ENCODE results near the gene RABL6.
"Not testable (repeated sequence)": the region's sequence is repeated elsewhere in the genome, so short reads cannot be mapped to it uniquely, and the experiment has no call there.

The RABL6 gene

DNA sequence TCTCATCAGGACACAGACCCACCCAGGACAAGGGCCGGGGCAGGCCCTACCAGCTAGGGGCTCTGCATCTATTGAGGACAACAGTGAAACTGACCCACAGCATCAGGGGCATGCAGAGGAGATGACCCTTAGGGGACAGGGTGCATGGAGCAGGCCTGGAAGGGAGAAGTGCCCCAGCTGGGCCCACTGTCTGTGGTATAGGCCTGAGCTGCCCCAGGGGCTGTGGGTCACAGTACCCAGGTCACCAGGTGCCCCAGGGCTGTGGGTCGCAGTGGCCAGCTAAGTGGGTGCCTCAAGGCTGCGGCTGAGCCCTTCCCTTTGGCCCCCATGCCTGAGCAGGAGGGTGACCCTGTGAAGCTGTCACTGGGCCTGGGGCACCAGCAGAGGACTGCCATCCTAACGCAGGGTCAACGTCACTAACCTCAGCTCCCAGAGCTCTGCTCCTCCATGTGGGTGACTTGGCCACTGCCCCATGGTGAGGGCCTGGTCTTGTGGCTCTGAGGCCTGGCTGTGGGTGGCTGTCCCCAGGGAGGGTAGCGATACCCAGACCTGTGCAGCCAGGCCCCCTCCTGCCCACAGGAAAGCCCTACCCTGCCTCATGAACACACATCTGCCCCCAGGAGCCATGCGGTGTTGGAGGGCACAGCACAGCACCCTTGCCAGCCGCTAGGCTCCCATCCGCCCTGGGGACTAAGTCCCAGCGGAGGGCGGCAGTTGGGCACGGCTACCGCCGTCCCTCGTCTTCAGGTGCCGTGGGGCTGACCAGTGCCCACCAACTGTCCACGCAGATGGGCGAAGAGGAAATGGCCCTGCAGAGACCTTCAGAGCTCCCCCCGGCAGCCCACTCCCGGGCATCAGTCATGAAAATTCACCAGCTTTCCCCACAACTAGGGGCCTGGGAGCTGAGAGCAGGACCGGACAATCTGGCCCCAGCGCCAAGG, 53.5 kb downstream of the RABL6 start:
- DNase-seq, result no peak

DNA sequence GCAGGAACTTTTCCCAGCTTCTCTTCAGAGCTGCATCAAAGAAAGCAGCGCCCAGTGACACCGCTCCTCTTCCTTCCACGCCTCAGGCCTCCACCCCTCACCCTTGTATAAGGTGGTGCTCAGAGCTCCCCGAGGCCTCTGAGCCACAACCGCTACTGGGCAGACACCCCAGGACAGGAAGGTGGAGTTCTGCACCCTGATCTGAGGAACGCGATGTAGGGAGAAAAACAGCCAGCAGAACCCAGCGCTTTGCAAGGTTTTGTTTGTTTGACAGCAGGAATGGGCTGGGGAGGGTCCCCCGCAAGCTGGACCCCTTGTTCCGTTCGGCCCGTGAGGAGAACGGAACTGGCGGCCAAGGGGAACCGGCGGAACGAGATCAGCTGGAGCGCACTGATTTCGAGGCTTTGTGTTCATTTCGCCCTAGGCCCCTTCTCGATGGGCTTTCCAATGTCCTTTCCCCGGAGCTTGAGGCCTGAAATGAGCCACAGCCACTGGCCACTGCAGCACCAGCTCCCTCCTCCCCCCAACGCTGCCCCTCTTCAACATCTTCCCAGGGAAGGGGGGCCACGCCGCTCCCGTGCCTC, 54.2 kb downstream of the RABL6 start:
- no peak for DNase-seq

DNA sequence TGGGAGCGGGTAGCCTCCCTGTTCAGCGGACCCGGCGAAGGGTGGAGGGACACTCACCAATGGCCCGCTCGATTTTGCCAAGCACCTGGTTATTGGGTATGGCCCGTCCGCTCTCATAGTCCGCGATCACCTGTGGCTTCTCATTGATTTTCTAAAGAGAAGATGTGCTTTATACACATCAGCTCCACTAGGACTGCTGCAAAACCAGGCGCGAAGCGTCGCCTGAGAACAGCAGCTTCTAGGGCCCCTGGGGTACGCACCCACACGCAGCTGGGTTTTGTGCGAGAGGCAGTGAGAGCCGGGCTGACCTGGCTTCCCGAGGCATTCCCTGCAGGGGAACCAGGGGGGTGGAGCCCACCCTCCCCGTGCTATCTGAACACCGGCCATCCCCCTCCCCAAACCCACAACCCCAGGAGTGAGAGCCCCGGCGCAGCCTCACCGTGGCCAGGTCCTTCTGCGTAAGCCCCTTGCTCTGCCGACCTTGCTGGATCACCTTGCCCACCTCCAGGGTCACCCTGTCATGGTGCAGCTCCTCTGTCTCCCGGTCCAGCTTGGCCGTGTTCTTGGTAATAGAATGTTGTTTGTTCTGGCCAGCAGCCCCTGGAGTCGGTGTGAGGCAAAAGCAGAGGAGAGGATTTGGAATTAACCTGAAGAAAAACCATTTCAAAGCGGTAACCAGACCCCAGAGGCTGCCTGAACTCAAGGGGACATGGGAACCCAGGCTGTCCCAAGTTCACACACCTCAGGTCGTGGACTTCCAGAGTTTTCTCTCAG, 55.3 kb downstream of the RABL6 start:
- DNase-seq, result no peak

DNA sequence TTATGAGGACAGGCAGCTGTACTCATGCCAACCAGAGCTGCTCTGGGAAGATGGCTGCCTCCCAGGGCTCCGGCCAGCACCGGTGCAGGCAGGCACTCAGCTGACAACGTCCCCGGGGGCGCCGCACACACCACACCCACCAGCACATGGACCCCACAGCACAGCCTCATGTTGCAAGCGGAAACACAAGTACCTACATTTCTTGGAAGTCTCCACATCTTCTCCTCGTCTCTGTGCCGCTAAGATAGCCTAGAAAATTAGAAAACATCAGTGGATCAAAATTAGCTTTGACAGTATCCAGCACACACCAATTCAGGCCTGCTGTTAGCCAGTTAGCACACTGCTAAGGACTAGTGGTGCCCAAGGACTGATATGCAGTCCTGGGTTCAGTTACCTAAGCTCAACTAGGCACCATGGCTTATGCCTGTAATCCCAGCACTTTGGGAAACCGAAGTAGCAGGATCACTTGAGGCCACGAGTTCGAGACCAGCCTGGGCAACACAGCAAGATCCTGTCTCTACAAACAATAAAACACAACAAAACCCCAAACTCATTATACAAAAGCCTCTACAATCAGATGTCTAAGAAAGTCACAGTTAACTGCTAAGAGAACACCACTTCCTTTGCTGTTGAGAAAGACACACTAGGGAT, 56.0 kb downstream of the RABL6 start:
- DNase-seq, result no peak

DNA sequence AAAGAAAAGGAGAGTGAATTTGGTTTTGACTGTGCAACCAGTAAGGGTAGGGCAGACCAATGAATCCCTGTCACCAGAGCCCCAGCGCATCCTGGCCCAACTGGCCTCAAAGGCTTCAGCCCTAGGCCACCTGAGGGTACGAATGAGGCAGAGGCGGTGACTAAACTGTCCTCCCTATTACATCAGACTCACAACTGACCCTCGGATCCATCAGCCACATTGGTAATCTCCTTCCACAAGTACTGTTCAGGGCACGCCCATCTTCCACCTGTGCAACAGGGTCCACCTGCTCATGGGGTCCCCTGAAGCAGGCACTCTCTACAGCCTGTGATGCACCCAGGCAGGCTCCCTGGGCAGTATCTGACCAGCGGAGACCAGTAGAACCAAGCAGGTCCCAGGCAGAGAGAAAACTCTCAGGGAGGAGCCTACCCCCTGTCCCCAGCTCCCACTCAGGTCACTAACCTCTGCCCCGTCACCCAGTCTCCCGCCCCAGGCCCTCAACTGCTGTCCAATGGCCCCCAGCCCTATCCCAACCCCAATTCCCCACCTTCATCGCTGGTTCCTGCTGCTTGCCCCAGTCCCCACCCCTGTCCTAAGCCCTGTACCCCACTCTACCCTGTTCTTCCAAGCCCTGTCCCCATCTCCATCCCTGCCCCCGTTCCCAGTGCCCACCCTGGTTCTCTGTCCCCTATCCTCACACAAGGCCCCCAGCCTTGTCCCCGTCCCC, 57.5 kb downstream of the RABL6 start:
- DNase-seq, result no peak

DNA sequence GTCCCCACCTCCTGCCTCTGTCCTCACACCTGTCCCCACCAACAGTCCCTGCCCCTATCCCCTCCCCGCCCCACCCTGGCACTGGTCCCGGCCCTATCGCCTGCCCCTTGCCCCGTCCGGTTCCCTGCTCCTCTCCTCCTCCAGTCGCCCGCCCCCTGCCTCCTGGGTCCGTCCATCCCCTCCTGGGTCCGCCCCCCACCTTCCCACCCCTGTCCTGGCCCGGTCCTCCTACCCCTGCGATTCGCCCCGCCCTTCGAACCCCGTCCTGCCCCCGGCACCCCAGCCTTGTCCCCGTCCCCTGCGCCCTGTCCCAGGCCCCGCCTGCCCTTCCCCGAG, 58.0 kb downstream of the RABL6 start:
- no peak for DNase-seq

DNA sequence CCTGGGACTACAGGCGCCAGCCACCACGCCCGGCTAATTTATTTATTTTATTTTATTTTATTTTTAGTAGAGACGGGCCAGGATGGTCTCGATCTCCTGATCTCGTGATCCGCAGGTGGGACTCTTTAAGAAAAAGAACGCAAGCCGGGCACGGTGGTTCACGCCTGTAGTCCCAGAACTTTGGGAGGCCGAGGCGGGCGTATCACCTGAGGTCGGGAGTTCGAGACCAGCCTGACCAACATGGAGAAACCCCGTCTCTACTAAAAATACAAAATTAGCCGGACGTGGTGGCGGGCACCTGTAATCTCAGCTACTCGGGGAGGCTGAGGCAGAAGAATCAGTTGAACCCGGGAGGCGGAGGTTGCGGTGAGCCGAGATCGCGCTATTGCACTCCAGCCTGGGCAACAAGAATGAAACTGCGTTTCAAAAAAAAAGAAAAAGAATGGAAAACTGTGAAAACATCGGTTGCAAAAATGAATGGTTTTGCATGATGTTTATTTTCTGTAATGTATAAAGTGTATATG, 59.2 kb downstream of the RABL6 start:
- not testable (repeated sequence) for DNase-seq

DNA sequence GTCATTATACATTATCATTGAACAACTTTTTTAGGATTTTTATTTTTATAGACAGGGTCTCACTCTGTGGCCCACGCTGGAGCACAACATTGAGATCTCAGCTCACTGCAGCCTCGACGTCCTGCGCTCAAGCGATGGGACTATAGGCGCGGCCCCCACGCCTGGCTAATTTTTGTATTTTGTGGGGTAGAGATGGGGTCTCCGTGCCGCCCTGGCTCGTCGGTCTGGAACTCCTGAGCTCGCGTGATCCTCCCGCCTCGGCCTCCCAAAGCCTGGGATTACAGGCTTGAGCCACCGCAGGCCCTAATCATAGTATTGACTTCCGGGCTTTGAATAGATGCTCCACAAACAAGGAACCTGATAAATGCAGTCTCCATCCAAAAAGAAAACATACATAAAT, 59.7 kb downstream of the RABL6 start:
- no peak for DNase-seq

DNA sequence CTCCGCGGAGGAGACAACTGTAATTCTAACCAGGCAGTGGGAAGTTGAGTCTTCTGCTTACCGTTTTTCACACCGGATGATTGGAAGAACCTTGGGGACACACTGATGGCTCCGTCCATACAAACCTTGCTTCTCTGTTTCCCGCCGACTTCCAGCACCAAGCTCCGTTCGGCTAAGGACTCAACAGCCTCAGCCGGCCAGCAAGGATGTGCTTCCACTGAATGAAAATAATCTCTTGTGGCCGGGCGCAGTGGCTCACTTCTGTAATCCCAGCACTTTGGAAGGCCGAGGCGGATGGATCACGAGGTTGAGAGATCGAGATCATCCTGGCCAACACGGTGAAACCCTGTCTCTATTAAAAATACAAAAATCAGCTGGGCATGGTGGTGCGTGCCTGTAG, 60.2 kb downstream of the RABL6 start:
- DNase-seq, result no peak

DNA sequence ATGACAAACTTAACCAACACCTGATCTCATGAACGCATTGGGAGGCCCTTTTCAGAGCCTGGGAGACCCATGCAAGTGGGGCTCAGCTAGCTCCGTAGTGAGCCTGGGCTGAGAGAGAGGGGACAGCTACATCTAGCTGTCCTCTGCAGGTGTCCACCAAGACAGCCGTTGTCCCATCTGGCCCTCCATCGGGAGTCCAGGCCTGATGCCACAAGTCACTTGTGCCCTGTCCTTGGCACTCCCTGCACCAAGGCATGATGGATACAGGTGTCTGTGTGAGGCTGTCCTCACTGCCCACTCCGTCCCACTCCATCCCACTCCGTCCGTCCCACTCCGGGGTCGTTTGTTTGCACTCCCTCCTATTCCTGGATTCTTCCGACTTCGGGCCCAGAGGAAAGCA, 60.9 kb downstream of the RABL6 start:
- DNase-seq, result no peak

DNA sequence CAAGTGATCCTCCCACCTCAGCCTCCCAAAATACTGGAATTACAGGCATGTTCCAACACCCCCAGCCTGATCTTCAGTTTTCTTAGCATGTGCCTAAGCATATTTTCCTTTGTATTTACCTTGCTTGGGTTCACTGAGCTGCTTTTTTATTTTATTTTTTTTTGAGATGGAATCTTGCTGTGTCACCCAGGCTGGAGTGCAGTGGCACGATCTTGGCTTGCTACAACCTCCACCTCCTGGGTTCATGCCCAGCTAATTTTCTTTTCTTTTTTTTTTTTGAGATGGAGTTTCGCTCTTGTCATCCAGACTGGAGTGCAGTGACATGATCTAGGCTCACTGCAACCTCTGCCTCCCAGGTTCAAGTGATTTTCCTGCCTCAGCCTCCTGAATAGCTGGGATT, 61.9 kb downstream of the RABL6 start:
- not testable (repeated sequence) for DNase-seq

DNA sequence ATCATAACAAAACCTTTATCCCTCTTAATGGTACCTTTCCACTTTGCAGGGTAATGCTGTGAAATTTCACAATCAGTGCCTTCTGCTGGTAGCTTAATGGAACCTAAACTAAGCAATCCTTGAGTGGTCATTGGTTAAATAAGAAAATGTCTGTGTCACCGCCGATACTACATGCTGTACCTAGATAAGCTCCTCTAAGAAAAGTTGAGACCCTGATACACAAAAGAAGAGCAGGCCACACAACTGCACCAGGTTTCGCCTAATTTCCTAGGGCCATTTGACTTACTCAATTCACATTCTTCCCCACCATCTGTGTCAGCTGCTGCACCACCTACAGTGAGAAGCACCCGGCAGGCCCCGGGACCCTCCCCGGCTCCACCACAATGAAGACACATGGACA, 67.4 kb downstream of the RABL6 start:
- no peak for DNase-seq

DNA sequence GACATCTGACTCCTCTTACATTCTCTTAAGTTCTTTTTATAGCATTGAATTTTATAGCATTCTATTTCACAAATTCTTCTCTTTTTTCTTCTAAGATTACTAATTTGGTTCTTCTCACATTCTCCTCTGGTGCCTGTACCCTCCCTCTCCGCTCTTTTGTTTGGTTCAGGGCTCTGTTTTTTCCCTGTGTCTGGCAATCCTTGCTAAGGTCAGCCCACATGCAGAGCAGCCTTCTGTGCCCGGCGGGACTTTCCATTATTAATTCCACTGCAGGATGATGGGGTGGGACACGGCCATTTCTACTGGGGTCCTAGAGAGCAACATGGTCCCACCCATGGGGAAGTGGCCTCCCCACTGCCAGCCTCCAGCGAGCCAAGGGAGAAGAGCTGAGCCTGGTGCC, 68.7 kb downstream of the RABL6 start:
- DNase-seq, result no peak

DNA sequence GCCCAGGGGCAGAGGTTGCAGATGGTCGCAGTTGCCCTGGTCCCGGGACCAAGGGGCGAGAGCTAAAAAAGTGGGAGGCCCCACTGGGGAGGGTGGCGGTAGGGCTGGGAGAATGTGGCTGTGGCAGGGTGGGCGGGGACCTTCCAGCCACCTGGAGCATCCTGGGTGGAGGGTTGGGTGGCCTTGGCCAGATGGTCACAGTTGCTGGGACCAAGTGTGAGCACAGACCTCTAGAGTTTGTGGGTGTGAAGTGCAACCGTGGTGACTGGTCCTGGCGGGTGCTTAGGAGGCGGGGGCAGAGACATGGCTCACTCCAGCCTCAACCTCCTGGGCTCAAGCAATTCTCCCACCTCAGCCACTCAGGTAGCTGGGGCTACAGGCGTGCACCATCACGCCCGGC, 72.9 kb downstream of the RABL6 start:
- no peak for DNase-seq

DNA sequence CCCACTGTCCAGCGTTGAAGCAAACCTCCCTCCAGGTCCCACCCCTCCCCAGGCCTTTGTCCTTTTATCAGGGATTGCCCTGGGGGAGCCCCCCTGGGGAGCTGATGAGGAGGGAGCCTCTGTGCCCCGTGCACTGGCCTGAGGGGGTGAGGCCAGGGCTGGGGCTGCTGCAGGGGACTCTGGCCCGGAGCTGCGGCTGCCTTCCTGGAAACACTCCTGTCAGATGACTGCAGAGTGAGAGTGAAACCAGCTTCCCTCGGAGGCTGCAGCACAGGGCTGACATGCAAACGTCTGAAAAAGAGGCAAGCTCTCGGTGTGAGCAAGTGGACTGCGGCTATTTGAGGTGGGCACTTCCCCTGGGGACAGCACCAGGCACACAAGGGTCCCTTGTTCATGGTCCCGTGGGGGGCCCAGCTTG, 74.0 kb downstream of the RABL6 start:
- DNase-seq, result peak; percentile 91

DNA sequence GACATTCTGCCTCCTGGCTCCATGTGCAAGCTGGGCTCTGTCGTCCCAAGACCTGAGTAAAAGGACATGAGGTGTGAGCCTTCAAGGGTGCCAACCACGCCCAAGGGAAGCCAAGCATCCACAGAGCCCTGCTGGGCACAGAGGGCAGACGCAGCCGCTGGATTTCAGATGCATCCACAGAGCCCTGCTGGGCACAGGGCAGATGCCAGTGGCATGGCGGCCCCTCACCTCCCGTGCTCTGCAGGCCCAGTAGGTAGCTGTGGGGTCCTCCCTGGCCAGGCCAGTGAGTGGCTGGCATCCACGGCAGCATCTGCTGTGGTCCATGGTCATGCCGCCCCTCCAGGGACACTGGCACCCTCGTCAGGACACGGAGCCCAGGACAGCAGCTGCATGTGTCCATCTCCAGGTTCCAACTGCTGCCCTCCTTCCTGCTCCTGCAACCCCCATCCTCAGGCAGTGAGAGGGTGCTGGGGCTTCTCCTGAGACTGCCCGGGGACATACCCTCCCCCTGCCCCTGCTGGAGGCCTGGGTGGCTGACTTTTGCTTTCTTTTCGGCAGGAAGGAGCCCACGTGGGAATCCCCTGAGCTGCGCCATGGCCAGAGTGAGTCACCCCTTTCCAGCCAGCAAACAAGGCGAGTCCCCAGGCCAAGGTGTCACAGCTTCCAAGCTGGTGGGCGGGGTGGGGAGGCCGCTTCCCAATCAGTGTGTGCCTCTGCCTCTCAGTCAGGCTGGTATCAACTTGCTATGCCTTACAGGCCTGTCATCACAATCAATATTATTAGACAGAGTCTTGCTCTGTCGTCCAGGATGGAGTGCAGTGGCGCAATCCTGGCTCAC, 74.6 kb downstream of the RABL6 start:
- peak; percentile 95 for DNase-seq

DNA sequence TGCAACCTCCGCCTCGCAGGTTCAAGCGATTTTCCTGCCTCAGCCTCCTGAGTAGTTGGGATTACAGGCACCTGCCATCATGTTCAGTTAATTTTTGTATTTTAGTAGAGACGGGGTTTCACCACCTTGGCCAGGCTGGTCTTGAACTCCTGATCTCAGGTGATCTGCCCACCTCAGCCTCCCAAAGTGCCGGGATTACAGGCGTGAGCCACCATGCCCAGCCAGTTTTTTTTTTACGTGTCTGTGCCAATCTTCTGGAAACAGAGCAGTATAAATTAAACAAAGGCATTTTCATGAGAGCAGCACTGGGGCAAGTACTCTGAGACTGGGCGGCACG, 75.2 kb downstream of the RABL6 start:
- DNase-seq, result not testable (repeated sequence)

DNA sequence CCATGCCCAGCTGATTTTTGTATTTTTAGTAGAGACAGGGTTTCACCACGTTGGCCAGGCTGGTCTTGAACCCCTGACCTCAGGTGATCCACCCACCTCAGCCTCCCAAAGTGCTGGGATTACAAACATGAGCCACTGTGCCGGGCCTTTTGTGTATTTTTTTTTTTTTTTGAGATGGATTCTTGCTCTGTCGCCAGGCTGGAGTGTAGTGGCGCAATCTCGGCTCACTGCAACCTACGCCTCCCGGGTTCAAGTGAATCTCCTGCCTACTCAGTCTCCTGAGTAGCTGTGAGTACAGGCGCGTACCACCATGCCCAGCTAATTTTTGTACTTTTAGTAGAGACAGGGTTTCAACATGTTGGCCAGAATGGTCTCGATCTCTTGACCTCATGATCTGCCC, 75.9 kb downstream of the RABL6 start:
- not testable (repeated sequence) for DNase-seq

DNA sequence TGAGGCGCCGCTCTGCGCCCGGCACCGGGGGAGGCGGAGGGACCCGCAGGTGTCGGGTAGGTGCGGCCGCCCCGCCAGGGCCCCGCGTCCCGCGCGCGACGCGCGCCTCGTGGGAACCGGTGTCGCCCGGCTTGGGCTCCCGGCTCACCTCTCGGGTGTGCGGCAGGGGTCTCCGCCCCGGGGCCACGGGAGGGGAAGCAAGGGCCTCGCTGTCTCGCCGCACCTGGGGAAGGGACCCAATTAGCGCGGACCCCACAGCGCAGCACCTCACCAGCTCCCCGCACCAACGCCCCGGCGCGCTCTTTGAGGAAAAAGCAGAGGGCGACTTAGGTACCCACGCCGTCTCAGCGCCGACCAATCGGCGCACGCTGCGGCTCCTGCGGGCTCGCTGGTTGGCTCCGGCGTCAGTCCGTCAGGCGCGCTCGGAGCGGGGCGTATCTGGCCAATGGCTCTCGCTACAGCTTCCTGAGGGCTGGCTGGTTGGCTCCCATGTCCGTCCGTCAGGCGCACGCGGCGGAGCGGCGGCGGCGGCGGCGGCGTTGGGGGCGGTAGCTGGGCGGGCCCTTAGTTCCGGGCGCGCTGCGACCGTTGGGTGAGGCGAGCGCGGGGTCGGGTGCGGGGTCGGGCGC, 78.3 kb downstream of the RABL6 start, which contains the start of gene TRAF2:
Gene TRAF2, plus strand, starts transcription at position 567 of the 629 bp plus-strand sequence. CDS start 12,225 bp downstream, outside the sequence.
- peak; percentile 99 for DNase-seq

Data from activated CD4-positive, alpha-beta T cell treated with anti-CD3 and anti-CD28 coated beads, Interleukin-2, Interleukin-6, amounts not matched to agents 100 ng/mL and 50 ng/mL, durations not matched to agents 16 hours and 8 hours (primary cell).